Measurements from ENCODE around the gene MTERF4.

DNA sequence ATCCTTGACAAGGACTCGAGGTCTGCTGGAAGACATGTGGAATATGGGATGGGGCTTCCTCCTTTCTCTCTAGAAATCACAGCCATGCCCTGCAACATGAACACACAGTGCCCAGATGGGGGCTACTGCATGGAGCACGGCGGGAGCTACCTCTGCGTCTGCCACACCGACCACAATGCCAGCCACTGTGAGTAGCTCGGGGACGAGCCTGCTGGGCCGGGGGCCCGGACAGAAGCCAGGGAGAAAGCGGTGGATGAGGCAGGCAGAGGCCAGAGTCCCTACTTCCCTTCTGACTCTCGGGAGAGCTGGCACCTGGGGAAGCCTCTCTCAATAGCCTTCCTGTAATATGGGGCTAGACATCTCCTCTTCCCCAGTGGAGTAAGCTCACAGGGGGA, 53.1 kb downstream of the MTERF4 start:
- TF ChIP-seq, protein P1, sequence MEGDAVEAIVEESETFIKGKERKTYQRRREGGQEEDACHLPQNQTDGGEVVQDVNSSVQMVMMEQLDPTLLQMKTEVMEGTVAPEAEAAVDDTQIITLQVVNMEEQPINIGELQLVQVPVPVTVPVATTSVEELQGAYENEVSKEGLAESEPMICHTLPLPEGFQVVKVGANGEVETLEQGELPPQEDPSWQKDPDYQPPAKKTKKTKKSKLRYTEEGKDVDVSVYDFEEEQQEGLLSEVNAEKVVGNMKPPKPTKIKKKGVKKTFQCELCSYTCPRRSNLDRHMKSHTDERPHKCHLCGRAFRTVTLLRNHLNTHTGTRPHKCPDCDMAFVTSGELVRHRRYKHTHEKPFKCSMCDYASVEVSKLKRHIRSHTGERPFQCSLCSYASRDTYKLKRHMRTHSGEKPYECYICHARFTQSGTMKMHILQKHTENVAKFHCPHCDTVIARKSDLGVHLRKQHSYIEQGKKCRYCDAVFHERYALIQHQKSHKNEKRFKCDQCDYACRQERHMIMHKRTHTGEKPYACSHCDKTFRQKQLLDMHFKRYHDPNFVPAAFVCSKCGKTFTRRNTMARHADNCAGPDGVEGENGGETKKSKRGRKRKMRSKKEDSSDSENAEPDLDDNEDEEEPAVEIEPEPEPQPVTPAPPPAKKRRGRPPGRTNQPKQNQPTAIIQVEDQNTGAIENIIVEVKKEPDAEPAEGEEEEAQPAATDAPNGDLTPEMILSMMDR (IDR thresholded peaks at IDR 0.05), result no peak
- no peak for TF ChIP-seq POLR2A (IDR thresholded peaks at IDR 0.05)
